Fibroblast of mammary gland (primary cell): ENCODE results near the gene SEC24D.

ENCODE experiments used
- DNase-seq: peaks from one replicate; pipeline ENCODE4 v3.0.0-alpha.2; 2010; ENCODE audit warnings: low read depth
- H3K4me3 ChIP-seq: 2 replicates; pipeline ENCODE4 v1.5.1; 2011; ENCODE audit warnings: low read depth, mild to moderate bottlenecking, low read length, moderate library complexity; ENCODE audit not compliant: control insufficient read depth
- TF ChIP-seq, protein P1 (sequence below): conservative IDR thresholded peaks from 2 replicates; pipeline ENCODE4 v1.5.1; 2011; ENCODE audit warnings: low read depth, low read length, inconsistent platforms; ENCODE audit not compliant: control insufficient read depth, insufficient read depth

Gene SEC24D

DNA sequence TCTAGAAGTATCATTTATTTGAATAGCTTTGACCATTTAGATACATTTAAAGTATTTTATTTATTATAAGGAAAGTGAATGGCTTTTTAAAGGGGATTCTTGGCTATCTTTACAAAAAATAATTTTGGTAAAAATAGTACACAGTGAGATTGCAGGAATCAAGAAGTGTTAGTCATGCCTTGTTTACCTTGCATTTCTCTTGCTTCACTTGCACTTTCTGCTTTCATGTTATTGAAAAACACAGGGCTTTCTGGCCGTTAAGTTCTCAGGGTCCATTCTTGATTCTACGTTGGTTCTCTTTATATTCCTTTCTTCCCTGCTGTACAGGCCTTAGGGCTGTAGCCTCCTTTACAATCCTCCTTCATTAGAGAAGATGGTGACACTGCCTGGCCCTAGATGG lies 21.8 kb upstream of the SEC24D start:
- H3K4me3 ChIP-seq = no peak overlapping the region
- no peak for DNase-seq
- TF ChIP-seq, protein P1, sequence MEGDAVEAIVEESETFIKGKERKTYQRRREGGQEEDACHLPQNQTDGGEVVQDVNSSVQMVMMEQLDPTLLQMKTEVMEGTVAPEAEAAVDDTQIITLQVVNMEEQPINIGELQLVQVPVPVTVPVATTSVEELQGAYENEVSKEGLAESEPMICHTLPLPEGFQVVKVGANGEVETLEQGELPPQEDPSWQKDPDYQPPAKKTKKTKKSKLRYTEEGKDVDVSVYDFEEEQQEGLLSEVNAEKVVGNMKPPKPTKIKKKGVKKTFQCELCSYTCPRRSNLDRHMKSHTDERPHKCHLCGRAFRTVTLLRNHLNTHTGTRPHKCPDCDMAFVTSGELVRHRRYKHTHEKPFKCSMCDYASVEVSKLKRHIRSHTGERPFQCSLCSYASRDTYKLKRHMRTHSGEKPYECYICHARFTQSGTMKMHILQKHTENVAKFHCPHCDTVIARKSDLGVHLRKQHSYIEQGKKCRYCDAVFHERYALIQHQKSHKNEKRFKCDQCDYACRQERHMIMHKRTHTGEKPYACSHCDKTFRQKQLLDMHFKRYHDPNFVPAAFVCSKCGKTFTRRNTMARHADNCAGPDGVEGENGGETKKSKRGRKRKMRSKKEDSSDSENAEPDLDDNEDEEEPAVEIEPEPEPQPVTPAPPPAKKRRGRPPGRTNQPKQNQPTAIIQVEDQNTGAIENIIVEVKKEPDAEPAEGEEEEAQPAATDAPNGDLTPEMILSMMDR = no peak

- no peak for DNase-seq
- no peak overlapping the region for H3K4me3 ChIP-seq
- TF ChIP-seq, protein P1 = no peak
Measured at GRCh38 chr4:118850488-118851173, 14.7 kb upstream of the SEC24D start.

- no peak for DNase-seq
- no peak overlapping the region for H3K4me3 ChIP-seq
- TF ChIP-seq, protein P1 = no peak
Measured at GRCh38 chr4:118849867-118850487, 14.1 kb upstream of the SEC24D start.

GRCh38 chr4:118848901-118849300 lies 13.0 kb upstream of the SEC24D start:
- no peak overlapping the region for H3K4me3 ChIP-seq
- DNase-seq = no peak
- TF ChIP-seq, protein P1 = no peak

GRCh38 chr4:118848242-118848641 lies 12.3 kb upstream of the SEC24D start:
- no peak for DNase-seq
- TF ChIP-seq, protein P1 = no peak
- H3K4me3 ChIP-seq = no peak overlapping the region

- TF ChIP-seq, protein P1 = no peak
- no peak for DNase-seq
- no peak overlapping the region for H3K4me3 ChIP-seq
Measured at GRCh38 chr4:118846979-118847378, 11.1 kb upstream of the SEC24D start.
